WTC11 (cell line): ENCODE results near the gene ADAMTS2. TPM values are rescaled to one million over a fixed set of nuclear protein-coding genes. Genes with fewer than 3 reads are reported as not detected.

Experiments used
- ATAC-seq: fragments of 200-7000 bp; cut with Tn5 transposase; 2 replicates; pipeline ENCODE4 v1.10.0; 2021; ENCODE audit warnings: mild to moderate bottlenecking, moderate library complexity
- CTCF ChIA-PET: fragments of 300-600 bp; sonication (Branson Sonifier 250); formaldehyde crosslinking; loops from one replicate; lab custom pipeline; 2021; ENCODE audit warnings: antibody characterized with exemption; lab: Charles Lee
- POLR2A ChIA-PET: fragments of 350-600 bp; sonication (Branson Sonifier 250); formaldehyde crosslinking; loops from one replicate; lab custom pipeline; 2021; ENCODE audit warnings: antibody characterized with exemption; lab: Charles Lee
- DNase-seq: peaks from one replicate; pipeline ENCODE4 v3.0.0; 2021; ENCODE audit warnings: low spot score
- H3K27ac Mint-ChIP-seq: 2 replicates; pipeline ENCODE4 v1.8.0; 2021; ENCODE audit warnings: mixed read lengths
- H3K27me3 Mint-ChIP-seq: 2 replicates; pipeline ENCODE4 v1.8.0; 2021; ENCODE audit warnings: low read depth, mild to moderate bottlenecking, moderate library complexity, mixed read lengths
- H3K36me3 Mint-ChIP-seq: 2 replicates; pipeline ENCODE4 v1.8.0; 2021; ENCODE audit warnings: mixed read lengths
- H3K4me1 Mint-ChIP-seq: 2 replicates; pipeline ENCODE4 v1.8.0; 2022; ENCODE audit warnings: mixed read lengths
- H3K4me3 Mint-ChIP-seq: 2 replicates; pipeline ENCODE4 v1.8.0; 2021; ENCODE audit warnings: mild to moderate bottlenecking, moderate library complexity, mixed read lengths
- H3K9me3 Mint-ChIP-seq: 2 replicates; pipeline ENCODE4 v1.8.0; 2021; ENCODE audit warnings: mixed read lengths
- EMX1 ChIP-seq: fragments of 250-450 bp; sonication (Bioruptor Pico); IDR thresholded peaks from 2 replicates; pipeline ENCODE4 v1.8.0; 2021; ENCODE audit warnings: mild to moderate bottlenecking
- FOXK1 ChIP-seq: sonication (generic); formaldehyde crosslinking; IDR thresholded peaks from 2 replicates; pipeline ENCODE4 v1.8.0; 2022; ENCODE audit warnings: mild to moderate bottlenecking, moderate library complexity, missing genetic modification reagents
- JAZF1 ChIP-seq: fragments of 250-450 bp; sonication (Bioruptor Pico); IDR thresholded peaks from 2 replicates; pipeline ENCODE4 v1.9.0; 2021; ENCODE audit warnings: moderate library complexity, mild to moderate bottlenecking, inconsistent platforms
- JUN ChIP-seq: sonication (generic); formaldehyde crosslinking; IDR thresholded peaks from 2 replicates; pipeline ENCODE4 v1.8.0; 2023; ENCODE audit warnings: mild to moderate bottlenecking, missing genetic modification reagents
- KAT7 ChIP-seq: sonication (generic); formaldehyde crosslinking; IDR thresholded peaks from 2 replicates; pipeline ENCODE4 v1.8.1; 2023; ENCODE audit warnings: missing genetic modification reagents, mild to moderate bottlenecking, borderline replicate concordance
- NFATC4 ChIP-seq: fragments of 250-450 bp; sonication (Bioruptor Pico); IDR thresholded peaks from 2 replicates; pipeline ENCODE4 v1.9.0; 2021; ENCODE audit warnings: mild to moderate bottlenecking
- NFE2L1 ChIP-seq: sonication (generic); formaldehyde crosslinking; IDR thresholded peaks from 2 replicates; pipeline ENCODE4 v1.8.1; 2023; ENCODE audit warnings: missing genetic modification reagents
- NR1H2 ChIP-seq: sonication (generic); formaldehyde crosslinking; IDR thresholded peaks from 2 replicates; pipeline ENCODE4 v1.9.0; 2021; ENCODE audit warnings: mild to moderate bottlenecking, moderate library complexity, missing genetic modification reagents
- NR2C2 ChIP-seq: sonication (generic); formaldehyde crosslinking; IDR thresholded peaks from 2 replicates; pipeline ENCODE4 v1.8.0; 2022; ENCODE audit warnings: mild to moderate bottlenecking, missing genetic modification reagents
- OVOL2 ChIP-seq: fragments of 250-450 bp; sonication (Bioruptor Pico); IDR thresholded peaks from 2 replicates; pipeline ENCODE4 v1.9.0; 2021; ENCODE audit warnings: mild to moderate bottlenecking, borderline replicate concordance
- SMAD3 ChIP-seq: sonication (generic); formaldehyde crosslinking; IDR thresholded peaks from 2 replicates; pipeline ENCODE4 v1.8.0; 2022; ENCODE audit warnings: missing genetic modification reagents, mild to moderate bottlenecking, borderline replicate concordance
- SMAD4 ChIP-seq: sonication (generic); formaldehyde crosslinking; IDR thresholded peaks from 2 replicates; pipeline ENCODE4 v1.8.0; 2022; ENCODE audit warnings: mild to moderate bottlenecking, missing genetic modification reagents
- TEAD1 ChIP-seq: sonication (generic); formaldehyde crosslinking; IDR thresholded peaks from 2 replicates; pipeline ENCODE4 v1.8.0; 2022; ENCODE audit warnings: mild to moderate bottlenecking, missing genetic modification reagents
- TEAD4 ChIP-seq: sonication (generic); formaldehyde crosslinking; IDR thresholded peaks from 2 replicates; pipeline ENCODE4 v1.8.0; 2022; ENCODE audit warnings: mild to moderate bottlenecking, missing genetic modification reagents
- ZBTB21 ChIP-seq: sonication (generic); formaldehyde crosslinking; IDR thresholded peaks from 2 replicates; pipeline ENCODE4 v1.8.1; 2023; ENCODE audit warnings: mild to moderate bottlenecking, missing genetic modification reagents, borderline replicate concordance
- total RNA-seq: library from RNA; stranded (reverse); gene quantifications from 3 replicates; pipeline ENCODE4 v1.2.3, GENCODE V29; 2021
- TF ChIP-seq, protein P1 (sequence below): fragments of 250-450 bp; sonication (Bioruptor Pico); IDR thresholded peaks from 2 replicates; pipeline ENCODE4 v1.9.0; 2021; ENCODE audit warnings: mild to moderate bottlenecking, borderline replicate concordance
- TF ChIP-seq, protein P2 (sequence below): sonication (generic); formaldehyde crosslinking; IDR thresholded peaks from 2 replicates; pipeline ENCODE4 v1.8.0; 2023; ENCODE audit warnings: missing genetic modification reagents
- TF ChIP-seq, protein P3 (sequence below): sonication (generic); formaldehyde crosslinking; IDR thresholded peaks from 2 replicates; pipeline ENCODE4 v1.8.0; 2022; ENCODE audit warnings: mild to moderate bottlenecking, missing genetic modification reagents
- TF ChIP-seq, protein P4 (sequence below): sonication (generic); formaldehyde crosslinking; IDR thresholded peaks from 2 replicates; pipeline ENCODE4 v1.8.1; 2022; ENCODE audit warnings: low read depth, mild to moderate bottlenecking, moderate library complexity, missing genetic modification reagents, borderline replicate concordance
- TF ChIP-seq, protein P5 (sequence below): sonication (generic); formaldehyde crosslinking; IDR thresholded peaks from 2 replicates; pipeline ENCODE4 v1.8.1; 2022; ENCODE audit warnings: mild to moderate bottlenecking, missing genetic modification reagents, moderate library complexity, borderline replicate concordance
- TF ChIP-seq, protein P6 (sequence below): sonication (generic); formaldehyde crosslinking; IDR thresholded peaks from 2 replicates; pipeline ENCODE4 v1.8.1; 2023; ENCODE audit warnings: mild to moderate bottlenecking, missing genetic modification reagents

The ADAMTS2 gene
- total RNA-seq, 1 experiment from 2014 or later = 11.2 TPM

DNA sequence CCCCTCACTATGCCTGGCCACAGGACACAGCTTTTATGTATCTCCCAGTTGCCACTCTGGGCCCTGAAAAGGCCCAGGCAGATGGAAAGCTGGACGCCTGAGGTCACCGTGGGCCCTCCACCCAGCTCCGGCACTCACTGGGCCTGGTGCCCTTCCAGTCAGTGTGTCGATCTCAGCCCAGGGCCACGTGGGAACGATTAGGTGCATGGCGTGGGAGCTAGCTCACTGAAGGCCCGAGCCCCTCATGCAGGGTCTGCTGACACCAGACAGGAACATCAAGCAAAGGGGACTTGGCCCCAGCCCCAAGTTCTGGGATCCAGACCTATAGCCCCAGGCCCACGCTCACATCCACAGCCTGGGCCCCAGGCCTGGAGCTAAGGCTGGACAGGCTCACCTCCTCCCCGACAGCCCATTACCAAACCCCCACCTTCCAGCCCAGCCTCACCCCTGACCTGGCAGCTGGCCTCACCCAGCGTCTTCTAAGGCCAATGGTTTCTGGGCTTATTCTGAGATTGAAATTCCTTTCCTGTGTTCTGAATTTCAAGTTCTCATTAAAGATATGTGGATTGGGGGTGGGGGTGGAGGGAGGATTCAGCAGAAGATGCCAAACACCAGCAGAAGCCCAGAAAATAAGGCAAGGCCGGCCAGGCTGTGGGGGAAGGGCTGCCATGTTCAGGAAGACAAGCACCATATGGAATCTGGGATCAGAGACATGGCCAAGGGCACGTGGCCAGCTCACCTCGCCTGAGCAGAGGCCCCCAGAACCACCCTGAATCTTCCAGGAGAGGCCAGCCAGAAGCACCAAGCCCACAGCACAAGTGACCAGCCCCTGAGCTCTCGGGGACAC is 74.5 kb downstream of the ADAMTS2 start (continued):
- TF ChIP-seq, protein P1, sequence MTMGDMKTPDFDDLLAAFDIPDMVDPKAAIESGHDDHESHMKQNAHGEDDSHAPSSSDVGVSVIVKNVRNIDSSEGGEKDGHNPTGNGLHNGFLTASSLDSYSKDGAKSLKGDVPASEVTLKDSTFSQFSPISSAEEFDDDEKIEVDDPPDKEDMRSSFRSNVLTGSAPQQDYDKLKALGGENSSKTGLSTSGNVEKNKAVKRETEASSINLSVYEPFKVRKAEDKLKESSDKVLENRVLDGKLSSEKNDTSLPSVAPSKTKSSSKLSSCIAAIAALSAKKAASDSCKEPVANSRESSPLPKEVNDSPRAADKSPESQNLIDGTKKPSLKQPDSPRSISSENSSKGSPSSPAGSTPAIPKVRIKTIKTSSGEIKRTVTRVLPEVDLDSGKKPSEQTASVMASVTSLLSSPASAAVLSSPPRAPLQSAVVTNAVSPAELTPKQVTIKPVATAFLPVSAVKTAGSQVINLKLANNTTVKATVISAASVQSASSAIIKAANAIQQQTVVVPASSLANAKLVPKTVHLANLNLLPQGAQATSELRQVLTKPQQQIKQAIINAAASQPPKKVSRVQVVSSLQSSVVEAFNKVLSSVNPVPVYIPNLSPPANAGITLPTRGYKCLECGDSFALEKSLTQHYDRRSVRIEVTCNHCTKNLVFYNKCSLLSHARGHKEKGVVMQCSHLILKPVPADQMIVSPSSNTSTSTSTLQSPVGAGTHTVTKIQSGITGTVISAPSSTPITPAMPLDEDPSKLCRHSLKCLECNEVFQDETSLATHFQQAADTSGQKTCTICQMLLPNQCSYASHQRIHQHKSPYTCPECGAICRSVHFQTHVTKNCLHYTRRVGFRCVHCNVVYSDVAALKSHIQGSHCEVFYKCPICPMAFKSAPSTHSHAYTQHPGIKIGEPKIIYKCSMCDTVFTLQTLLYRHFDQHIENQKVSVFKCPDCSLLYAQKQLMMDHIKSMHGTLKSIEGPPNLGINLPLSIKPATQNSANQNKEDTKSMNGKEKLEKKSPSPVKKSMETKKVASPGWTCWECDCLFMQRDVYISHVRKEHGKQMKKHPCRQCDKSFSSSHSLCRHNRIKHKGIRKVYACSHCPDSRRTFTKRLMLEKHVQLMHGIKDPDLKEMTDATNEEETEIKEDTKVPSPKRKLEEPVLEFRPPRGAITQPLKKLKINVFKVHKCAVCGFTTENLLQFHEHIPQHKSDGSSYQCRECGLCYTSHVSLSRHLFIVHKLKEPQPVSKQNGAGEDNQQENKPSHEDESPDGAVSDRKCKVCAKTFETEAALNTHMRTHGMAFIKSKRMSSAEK (CRISPR knock-in tag) = no peak
- TF ChIP-seq, protein P2, sequence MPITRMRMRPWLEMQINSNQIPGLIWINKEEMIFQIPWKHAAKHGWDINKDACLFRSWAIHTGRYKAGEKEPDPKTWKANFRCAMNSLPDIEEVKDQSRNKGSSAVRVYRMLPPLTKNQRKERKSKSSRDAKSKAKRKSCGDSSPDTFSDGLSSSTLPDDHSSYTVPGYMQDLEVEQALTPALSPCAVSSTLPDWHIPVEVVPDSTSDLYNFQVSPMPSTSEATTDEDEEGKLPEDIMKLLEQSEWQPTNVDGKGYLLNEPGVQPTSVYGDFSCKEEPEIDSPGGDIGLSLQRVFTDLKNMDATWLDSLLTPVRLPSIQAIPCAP = no peak
- TF ChIP-seq, protein P3, sequence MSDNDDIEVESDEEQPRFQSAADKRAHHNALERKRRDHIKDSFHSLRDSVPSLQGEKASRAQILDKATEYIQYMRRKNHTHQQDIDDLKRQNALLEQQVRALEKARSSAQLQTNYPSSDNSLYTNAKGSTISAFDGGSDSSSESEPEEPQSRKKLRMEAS = no peak
- TF ChIP-seq OVOL2 (CRISPR knock-in tag) (no peak), FOXK1 (CRISPR knock-in tag) (no peak), NFATC4 (CRISPR knock-in tag) (no peak), SMAD3 (no peak), EMX1 (CRISPR knock-in tag) (no peak), JUN (CRISPR knock-in tag) (no peak), TEAD1 (CRISPR knock-in tag) (no peak)
- TF ChIP-seq, protein P4, sequence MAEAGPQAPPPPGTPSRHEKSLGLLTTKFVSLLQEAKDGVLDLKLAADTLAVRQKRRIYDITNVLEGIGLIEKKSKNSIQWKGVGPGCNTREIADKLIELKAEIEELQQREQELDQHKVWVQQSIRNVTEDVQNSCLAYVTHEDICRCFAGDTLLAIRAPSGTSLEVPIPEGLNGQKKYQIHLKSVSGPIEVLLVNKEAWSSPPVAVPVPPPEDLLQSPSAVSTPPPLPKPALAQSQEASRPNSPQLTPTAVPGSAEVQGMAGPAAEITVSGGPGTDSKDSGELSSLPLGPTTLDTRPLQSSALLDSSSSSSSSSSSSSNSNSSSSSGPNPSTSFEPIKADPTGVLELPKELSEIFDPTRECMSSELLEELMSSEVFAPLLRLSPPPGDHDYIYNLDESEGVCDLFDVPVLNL (CRISPR knock-in tag) = no peak

DNA sequence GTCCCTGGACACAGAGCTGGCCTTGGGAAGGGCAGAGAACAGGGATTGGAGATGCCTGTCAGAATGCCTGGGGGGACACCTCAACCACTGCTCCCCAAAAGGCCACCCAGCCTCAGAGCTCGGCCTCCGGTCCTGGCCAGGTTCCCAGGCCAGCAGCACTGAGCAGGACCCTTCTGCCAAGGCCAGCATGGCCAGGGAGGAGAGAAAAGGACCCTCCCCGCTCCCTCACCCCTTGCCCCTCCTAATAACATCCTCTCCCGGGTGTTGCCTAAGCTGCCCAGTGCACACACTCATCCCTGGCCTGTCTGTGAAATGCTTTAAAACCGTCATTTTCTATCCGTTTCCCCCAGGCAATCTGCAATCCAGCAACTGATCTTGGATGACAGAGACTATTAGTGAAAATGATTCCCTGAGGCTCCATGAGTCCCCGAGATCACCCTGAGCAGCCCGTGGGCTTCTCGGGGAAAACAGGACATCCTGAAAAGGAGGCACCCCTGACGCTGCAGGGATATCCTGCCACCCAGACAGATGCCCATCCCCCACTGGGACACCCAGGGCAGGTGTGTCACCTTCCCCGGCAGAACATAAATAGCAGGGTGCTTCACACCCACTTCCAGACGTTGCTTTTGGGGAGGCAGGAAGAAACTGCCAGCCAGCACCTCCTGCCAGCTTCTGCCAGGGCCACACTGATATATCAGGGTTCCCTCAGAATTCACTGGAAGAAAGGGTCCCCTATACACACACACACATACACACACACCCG is 75.3 kb downstream of the ADAMTS2 start:
- ATAC-seq (no peak), DNase-seq (no peak)
- POLR2A ChIA-PET = no interaction called here
- CTCF ChIA-PET = interaction anchor here (2.7 kb wide), 1 partner anchor 9 kb away, joined by 10 read pairs; no protein-coding TSS in a partner anchor
- H3K36me3 Mint-ChIP-seq = no peaks in the 10 kb centered on the region
- H3K4me1 Mint-ChIP-seq = peaks cover 8% of the 10 kb centered on the region
- H3K4me3 Mint-ChIP-seq = no peak overlapping the region
- H3K27ac Mint-ChIP-seq = no peak overlapping the region; the same call in 1 of the 2 replicates
- no peak for TF ChIP-seq ZBTB21 (CRISPR knock-in tag)
- TF ChIP-seq KAT7 (CRISPR knock-in tag) = no peak
- no peak for TF ChIP-seq NFE2L1 (CRISPR knock-in tag)
- TF ChIP-seq TEAD4 (CRISPR knock-in tag) = no peak
- TF ChIP-seq, protein P5, sequence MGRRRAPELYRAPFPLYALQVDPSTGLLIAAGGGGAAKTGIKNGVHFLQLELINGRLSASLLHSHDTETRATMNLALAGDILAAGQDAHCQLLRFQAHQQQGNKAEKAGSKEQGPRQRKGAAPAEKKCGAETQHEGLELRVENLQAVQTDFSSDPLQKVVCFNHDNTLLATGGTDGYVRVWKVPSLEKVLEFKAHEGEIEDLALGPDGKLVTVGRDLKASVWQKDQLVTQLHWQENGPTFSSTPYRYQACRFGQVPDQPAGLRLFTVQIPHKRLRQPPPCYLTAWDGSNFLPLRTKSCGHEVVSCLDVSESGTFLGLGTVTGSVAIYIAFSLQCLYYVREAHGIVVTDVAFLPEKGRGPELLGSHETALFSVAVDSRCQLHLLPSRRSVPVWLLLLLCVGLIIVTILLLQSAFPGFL (CRISPR knock-in tag) = no peak
- no peak for TF ChIP-seq SMAD4
- no peak for TF ChIP-seq JAZF1 (CRISPR knock-in tag)
- TF ChIP-seq NR2C2 (CRISPR knock-in tag) = no peak
- TF ChIP-seq, protein P6, sequence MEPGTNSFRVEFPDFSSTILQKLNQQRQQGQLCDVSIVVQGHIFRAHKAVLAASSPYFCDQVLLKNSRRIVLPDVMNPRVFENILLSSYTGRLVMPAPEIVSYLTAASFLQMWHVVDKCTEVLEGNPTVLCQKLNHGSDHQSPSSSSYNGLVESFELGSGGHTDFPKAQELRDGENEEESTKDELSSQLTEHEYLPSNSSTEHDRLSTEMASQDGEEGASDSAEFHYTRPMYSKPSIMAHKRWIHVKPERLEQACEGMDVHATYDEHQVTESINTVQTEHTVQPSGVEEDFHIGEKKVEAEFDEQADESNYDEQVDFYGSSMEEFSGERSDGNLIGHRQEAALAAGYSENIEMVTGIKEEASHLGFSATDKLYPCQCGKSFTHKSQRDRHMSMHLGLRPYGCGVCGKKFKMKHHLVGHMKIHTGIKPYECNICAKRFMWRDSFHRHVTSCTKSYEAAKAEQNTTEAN (CRISPR knock-in tag) = no peak
- TF ChIP-seq JUN (CRISPR knock-in tag) = no peak
- no peak for TF ChIP-seq NR1H2
- TF ChIP-seq, all 79 proteins: peak for 0
- H3K27me3 Mint-ChIP-seq = no peaks in the 10 kb centered on the region
- no peaks in the 10 kb centered on the region for H3K9me3 Mint-ChIP-seq
